Ectodermal cell (in vitro differentiated cells): Measurements from ENCODE around the gene CSNK1D.
"Not testable (repeated sequence)": the region's sequence is repeated elsewhere in the genome, so short reads cannot be mapped to it uniquely, and the experiment has no call there.

ENCODE experiments used
- H3K27ac ChIP-seq: 2 replicates; pipeline ENCODE4 v1.7.0; 2013; ENCODE audit warnings: mild to moderate bottlenecking, low read depth, low read length; ENCODE audit not compliant: insufficient read depth, poor library complexity, severe bottlenecking
- H3K27me3 ChIP-seq: 2 replicates; pipeline ENCODE4 v1.7.0; 2013; ENCODE audit warnings: mild to moderate bottlenecking, low read length; ENCODE audit not compliant: insufficient read depth, control insufficient read depth, poor library complexity, severe bottlenecking
- H3K36me3 ChIP-seq: one replicate; pipeline ENCODE4 v1.7.0; 2013; ENCODE audit warnings: low read length; ENCODE audit not compliant: control insufficient read depth, insufficient read depth
- H3K4me1 ChIP-seq: one replicate; pipeline ENCODE4 v1.7.0; 2013; ENCODE audit warnings: low read length; ENCODE audit not compliant: control insufficient read depth, insufficient read depth
- H3K4me3 ChIP-seq: 2 replicates; pipeline ENCODE4 v1.7.0; 2013; ENCODE audit warnings: low read depth, low read length, control low read depth; ENCODE audit not compliant: insufficient read depth
- H3K9me3 ChIP-seq: 2 replicates; pipeline ENCODE4 v1.7.0; 2013; ENCODE audit warnings: mild to moderate bottlenecking, low read length, moderate library complexity; ENCODE audit not compliant: control insufficient read depth
- WGBS, 2 experiments: methylation state at CpG; one replicate each; pipeline ENCODE4 v1.1.7; 2013; ENCODE audit warnings: missing lambda C conversion rate in 2 of 2; 5-methylcytosine and 5-hydroxymethylcytosine counted together

The CSNK1D gene

GRCh38 chr17:82270651-82271050 is 2.8 kb downstream of the CSNK1D start:
- Histone ChIP-seq H3K36me3 (peaks cover 22% of the 10 kb centered on the region), H3K27me3 (peaks cover 8% of the 10 kb centered on the region), H3K27ac (no peak overlapping the region), H3K9me3 (no peaks in the 10 kb centered on the region), H3K4me3 (no peak overlapping the region), H3K4me1 (peaks cover 9% of the 10 kb centered on the region)
- 94 to 97% methylated on average over 12 of the region's 12 CpGs for WGBS, 2 experiments

GRCh38 chr17:82269882-82270500 is 3.5 kb downstream of the CSNK1D start:
- peaks cover 9% of the 10 kb centered on the region for H3K4me1 ChIP-seq
- H3K27me3 ChIP-seq: peaks cover 8% of the 10 kb centered on the region
- peaks cover 27% of the 10 kb centered on the region for H3K36me3 ChIP-seq
- WGBS, 2 experiments: 94% methylated on average over 13 of the region's 13 CpGs
- no peaks in the 10 kb centered on the region for H3K9me3 ChIP-seq
- no peak overlapping the region for H3K27ac ChIP-seq
- H3K4me3 ChIP-seq: no peak overlapping the region

DNA sequence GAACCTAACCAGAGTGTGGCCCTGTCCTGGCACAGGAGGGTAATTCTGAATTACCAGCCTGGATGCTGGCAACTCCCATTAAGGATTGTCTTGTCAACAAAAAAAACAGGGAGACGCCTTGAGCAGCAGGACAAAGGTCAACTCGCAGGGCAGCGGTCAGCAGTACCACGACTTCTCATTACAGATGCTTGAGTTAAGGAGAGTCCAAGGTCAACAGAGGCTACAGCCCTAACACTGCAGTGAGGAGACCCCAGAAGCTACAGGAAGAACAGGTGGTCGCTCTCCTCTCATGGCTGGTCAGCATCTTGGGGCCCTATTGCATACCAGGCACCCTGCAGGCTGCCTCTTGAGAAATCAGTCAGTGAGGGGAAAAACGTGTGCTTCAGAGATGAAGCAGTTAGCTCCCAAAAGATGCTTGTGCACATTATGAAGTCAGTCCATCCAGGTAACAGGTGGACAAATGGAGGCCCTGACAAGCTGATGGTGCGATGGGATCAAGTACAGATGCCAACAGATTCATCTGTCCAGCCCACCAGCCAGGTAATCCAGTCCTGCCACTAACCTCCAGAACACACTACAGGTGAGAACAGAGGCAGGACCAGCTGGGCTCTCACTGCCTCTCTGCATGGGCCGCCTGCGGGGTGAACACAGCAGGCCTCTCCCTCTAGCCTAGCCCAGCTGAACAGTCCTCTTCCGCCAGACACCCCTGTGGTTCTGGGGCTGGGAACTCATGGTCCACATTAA is 4.2 kb downstream of the CSNK1D start:
- Histone ChIP-seq H3K27me3 (peaks cover 6% of the 10 kb centered on the region), H3K9me3 (no peaks in the 10 kb centered on the region), H3K4me1 (peaks cover 9% of the 10 kb centered on the region), H3K4me3 (no peak overlapping the region), H3K36me3 (peaks cover 30% of the 10 kb centered on the region), H3K27ac (no peak overlapping the region)
- WGBS, 2 experiments: 88 to 89% methylated on average over 10 of the region's 10 CpGs

DNA sequence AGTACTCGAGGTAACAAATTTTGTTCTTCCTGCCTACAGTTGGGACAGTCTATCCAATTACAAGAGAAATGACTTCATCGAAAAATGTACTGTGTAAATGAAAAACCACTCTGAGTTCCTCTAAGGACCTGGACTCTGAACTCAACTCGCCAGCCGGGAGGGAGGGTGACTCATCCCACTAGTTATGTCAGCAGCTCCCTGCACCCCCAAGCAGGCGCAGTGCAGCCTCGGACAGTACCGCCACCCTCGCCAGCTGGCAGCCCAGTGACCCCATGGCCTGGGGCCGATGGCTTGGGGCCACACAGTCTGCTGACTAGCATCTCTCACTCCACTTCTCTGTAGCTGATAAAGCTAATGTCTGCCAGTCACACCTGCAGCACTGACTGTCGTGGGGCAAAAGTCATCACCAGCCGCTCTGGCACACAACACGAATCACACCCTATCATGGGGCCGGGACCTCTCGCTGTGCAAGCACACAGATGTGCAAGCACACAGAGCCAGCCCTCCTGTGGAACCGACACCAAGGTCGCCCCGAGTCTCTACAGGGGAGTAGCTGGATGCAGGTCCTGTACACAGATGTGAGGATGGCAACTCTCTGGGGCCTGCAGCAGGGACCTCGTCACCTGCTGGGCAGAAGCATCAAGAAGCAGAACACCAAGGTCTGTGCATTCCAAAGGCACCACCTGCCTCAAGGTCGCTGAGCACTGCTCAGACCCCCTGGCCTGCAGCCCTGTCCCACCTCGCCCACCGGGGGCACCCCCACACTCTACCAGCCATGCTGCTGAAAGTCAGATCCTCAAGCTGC is 5.7 kb downstream of the CSNK1D start:
- H3K36me3 ChIP-seq: peaks cover 45% of the 10 kb centered on the region
- H3K4me1 ChIP-seq: peaks cover 9% of the 10 kb centered on the region
- H3K9me3 ChIP-seq: no peaks in the 10 kb centered on the region
- H3K27me3 ChIP-seq: no peaks in the 10 kb centered on the region
- H3K4me3 ChIP-seq: no peak overlapping the region
- WGBS, 2 experiments: 92 to 93% methylated on average over 21 of the region's 21 CpGs
- no peak overlapping the region for H3K27ac ChIP-seq

- Histone ChIP-seq H3K27ac (no peak overlapping the region), H3K9me3 (no peaks in the 10 kb centered on the region), H3K27me3 (no peaks in the 10 kb centered on the region), H3K4me1 (peaks cover 3% of the 10 kb centered on the region), H3K36me3 (peaks cover 56% of the 10 kb centered on the region), H3K4me3 (no peak overlapping the region)
- 94 to 96% methylated on average over 10 of the region's 10 CpGs for WGBS, 2 experiments
Measured at GRCh38 chr17:82266142-82266541, 7.4 kb downstream of the CSNK1D start.

GRCh38 chr17:82263641-82264040 is 9.9 kb downstream of the CSNK1D start:
- Histone ChIP-seq H3K9me3 (no peaks in the 10 kb centered on the region), H3K4me3 (no peak overlapping the region), H3K27me3 (no peaks in the 10 kb centered on the region), H3K27ac (no peak overlapping the region), H3K36me3 (peaks cover 67% of the 10 kb centered on the region), H3K4me1 (no peaks in the 10 kb centered on the region)
- 94 to 96% methylated on average over 9 of the region's 9 CpGs for WGBS, 2 experiments

- 91 to 98% methylated on average over 4 of the region's 4 CpGs for WGBS, 2 experiments
- Histone ChIP-seq H3K36me3 (peaks cover 68% of the 10 kb centered on the region), H3K27me3 (no peaks in the 10 kb centered on the region), H3K4me3 (no peak overlapping the region), H3K4me1 (no peaks in the 10 kb centered on the region), H3K9me3 (no peaks in the 10 kb centered on the region), H3K27ac (no peak overlapping the region)
Measured at GRCh38 chr17:82262344-82262743, 11.2 kb downstream of the CSNK1D start.

DNA sequence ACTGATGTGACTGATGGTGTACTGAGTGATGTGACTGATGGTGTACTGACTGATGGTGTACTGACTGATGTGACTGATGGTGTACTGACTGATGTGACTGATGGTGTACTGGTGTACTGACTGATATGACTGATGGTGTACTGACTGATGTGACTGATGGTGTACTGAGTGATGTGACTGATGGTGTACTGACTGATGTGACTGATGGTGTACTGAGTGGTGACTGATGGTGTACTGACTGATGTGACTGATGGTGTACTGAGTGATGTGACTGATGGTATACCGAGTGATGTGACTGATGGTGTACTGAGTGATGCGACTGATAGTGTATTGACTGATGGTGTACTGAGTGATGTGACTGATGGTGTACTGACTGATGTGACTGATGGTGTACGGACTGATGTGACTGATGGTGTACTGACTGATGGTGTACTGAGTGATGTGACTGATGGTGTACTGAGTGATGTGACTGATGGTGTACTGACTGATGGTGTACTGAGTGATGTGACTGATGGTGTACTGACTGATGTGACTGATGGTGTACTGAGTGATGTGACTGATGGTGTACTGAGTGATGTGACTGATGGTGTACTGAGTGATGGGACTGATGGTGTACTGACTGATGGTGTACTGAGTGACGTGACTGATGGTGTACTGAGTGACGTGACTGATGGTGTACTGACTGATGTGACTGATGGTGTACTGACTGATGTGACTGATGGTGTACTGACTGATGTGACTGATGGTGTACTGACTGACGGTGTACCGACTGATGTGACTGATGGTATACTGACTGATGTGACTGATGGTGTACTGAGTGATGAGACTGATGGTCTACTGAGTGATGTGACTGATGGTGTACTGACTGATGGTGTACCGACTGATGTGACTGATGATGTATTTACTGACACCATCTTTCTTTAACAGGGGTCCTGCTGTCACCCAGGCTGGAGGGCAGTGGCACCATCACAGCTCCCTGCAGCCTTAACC is 13.2 kb downstream of the CSNK1D start:
- H3K4me3 ChIP-seq, H3K4me1 ChIP-seq, H3K9me3 ChIP-seq, H3K27me3 ChIP-seq, H3K27ac ChIP-seq: not testable (repeated sequence)
- WGBS, 2 experiments: 96 to 97% methylated on average over 8 of the region's 8 CpGs
- peaks cover 66% of the 10 kb centered on the region for H3K36me3 ChIP-seq

GRCh38 chr17:82258555-82258954 is 14.9 kb downstream of the CSNK1D start:
- H3K36me3 ChIP-seq: peaks cover 58% of the 10 kb centered on the region
- 94% methylated on average over 5 of the region's 5 CpGs for WGBS, 2 experiments
- H3K4me1 ChIP-seq: no peaks in the 10 kb centered on the region
- H3K27me3 ChIP-seq: no peaks in the 10 kb centered on the region
- no peak overlapping the region for H3K4me3 ChIP-seq
- no peak overlapping the region for H3K27ac ChIP-seq
- no peaks in the 10 kb centered on the region for H3K9me3 ChIP-seq
